ENCODE measurements around the gene AKIRIN2.

Gene AKIRIN2

DNA sequence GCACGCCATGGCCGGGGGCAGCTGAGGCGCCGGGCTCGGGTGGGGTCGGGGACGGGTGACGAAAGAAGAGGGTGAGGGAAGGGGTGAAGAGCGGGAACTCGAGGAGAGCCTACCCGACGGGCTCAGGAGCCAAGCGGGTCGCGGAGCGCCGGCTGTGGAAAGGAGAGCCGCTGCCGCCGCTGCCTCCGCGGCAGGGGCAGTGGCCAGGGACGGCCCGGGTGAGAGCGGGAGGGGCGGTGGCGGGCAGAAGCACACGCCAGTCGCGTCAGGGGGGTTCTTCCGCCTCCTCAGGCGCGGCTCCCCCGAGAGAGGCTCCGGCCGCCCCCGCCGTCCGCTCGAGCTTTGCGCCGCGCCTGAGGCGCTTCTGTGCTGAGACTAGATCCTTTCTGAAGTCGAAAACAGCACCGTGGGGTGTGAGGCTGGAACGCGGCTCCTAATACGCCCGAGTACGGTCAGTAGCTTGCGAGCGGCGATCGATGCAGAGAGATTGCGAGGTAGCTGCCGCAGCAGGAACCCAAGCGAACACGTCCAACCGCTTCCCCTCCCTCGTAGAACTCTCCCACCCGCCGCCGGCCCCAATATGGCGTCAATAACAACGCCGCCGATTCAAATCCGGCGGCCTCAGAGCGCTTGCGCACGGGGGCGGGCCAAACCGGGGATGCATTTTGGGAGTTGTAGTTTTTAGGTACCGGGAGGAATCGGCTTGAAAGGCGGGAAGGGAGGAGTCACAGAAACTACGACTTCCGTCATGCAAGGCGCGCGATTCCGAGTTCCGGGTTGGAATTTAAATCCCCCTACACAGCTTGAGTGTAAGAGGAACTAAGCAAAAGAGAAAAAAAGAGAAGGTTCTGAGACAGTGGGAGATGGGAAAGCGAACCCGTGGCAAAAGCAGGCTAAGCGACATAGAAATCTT lies at the start of gene AKIRIN2:
AKIRIN2 (minus strand) TSS at position 558 of the 913 bp plus-strand sequence; CDS start at position 9, 549 bp downstream.
- DNase-seq (ENCODE audit: low read depth in 2 of 3, low spot score in 1 of 3) = peak; percentile 92 to 95 (median 94)

DNA sequence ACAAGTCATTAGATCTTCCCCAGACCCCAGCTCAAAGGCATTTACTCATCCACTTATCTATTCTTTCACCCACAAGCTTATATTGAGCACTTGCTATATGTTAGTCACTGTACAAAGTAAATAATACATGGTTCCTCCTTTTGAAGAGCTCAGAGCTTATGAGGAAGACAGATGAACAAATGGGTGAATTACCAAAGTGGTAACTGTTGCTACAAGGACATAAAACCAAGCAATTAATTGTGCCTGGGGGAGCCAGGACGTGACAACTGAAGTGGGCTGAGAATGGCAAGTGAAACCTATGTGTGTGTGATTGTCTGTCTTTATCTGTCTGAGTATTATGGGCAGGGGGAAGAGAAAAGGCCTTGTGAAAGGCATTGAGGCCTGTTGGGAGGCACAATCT lies 45.6 kb upstream of the AKIRIN2 start:
- no peak for DNase-seq (ENCODE audit: low read depth in 2 of 3, low spot score in 1 of 3)

DNA sequence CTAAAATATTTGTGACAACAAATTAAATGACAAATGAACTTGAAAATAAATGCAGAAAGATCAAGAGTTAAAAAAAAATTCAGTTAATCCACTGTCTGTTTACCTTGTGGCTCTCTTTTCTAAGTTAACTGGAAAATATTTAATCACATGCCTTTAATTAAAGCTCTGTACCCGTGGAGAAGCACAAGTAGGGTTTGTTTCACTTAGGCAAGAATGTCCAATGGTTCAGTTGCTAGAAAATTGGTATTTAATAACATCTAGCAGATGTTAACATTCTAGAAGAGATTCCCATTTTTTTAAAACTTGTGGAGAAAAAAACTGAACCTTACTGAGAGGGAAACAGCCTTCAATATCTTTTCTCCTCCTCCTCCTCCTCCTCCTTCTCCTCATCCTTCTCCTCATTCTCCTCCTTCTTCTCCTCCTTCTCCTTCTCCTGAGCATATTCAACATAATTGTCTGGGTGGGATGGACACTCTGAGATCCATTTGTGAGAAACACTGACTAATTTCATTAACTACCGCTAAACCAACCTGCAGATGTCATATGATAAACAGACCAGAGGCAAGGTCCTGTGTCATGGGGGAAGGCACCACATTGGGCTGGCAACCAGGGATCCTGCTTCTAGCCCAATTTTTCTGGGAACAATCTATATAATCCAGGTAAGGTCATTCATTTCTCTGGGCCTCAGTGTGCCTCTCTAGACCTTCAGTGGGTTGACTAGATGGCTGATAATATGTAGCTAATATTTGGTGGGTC lies 44.1 kb upstream of the AKIRIN2 start:
- no peak for DNase-seq (ENCODE audit: low read depth in 2 of 3, low spot score in 1 of 3)

DNA sequence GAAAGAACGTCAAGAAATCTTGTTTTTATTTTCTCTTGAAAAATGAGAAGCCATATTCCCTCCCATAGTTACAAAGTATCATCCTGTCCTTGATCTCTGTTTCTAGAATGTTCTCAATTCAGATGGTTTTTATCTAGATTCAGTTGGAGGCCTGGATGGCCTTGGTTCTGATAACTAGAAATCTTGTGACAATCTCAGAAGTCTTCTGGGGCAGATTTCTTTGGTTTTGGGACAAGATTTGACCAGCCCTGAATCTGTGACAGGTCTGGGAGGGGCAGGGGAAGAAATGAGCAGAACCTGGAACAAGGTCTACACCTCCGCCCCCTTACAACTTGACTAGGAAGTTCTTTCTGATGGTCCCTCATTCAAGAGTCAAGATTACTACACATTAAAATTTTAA lies 41.4 kb upstream of the AKIRIN2 start:
- no peak for DNase-seq (ENCODE audit: low read depth in 2 of 3, low spot score in 1 of 3)

DNA sequence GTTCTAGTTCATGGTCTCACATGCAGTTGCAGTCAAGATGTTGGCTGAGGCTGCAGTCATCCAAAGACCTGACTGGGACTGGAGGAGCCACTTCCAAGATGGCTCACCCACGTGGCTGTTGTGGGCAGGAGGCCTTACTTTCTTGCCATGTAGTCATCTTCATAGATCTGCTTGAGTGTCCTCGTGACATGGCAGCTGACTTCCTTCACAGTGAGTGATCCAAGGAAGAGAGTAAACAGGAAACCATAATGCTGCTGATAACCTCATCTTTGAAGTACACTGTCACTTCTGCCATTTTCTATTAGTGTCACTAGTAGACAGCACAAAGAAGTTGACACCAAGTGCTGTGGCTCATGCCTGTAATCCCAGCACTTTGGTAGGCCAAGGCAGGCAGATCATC lies 40.1 kb upstream of the AKIRIN2 start:
- peak; percentile 38 to 64 (median 40) for DNase-seq (ENCODE audit: low read depth in 2 of 3, low spot score in 1 of 3)

DNA sequence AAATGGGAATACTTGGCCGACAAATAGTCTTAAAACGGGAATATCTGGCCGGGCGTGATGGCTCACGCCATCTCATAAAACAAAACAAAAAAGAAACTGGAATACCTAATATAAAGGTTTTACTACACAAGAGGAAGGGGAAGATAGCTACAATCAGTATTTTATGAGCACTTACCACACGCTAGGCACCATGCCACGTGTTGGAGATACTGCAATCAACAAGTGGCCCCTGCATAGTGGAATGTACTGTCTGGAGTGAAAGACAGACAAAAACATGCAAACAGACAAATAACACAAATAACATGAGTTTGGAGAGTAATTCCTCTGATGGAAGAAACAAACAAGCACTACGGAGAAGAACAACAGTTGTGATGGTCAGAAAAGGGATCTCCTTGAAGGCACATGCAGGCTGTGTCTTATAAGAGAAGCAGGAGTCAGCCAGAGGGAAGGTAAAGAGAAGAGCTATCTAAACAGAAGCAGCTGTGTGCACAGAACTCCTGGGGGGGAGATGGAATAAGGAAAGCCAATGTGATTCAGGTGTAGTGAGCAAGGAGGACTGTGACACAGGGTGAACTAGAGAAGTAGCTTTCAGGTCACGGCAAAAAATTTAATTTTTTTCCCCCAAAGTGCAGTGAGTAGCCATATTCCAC lies 39.1 kb upstream of the AKIRIN2 start:
- no peak for DNase-seq (ENCODE audit: low read depth in 2 of 3, low spot score in 1 of 3)

DNA sequence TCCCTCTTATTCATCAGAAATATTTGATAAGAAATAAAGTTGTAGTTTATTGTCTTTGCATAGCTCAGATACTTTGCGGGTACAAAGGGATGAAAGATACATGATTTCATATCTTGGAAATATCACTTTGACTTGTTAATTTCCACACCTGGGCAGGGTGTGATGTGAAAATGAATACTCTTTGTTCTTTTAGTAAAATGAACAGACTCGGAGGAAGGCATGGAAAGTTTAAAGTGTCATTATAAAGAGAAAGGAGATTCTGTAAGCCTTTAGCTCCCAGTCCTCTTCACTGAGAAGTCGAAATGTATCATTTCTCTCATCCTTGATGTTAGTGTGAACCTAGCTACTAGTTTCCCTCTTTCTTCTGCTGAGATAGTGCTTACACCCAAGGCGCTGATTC lies 36.7 kb upstream of the AKIRIN2 start:
- DNase-seq (ENCODE audit: low read depth in 2 of 3, low spot score in 1 of 3) = no peak

DNA sequence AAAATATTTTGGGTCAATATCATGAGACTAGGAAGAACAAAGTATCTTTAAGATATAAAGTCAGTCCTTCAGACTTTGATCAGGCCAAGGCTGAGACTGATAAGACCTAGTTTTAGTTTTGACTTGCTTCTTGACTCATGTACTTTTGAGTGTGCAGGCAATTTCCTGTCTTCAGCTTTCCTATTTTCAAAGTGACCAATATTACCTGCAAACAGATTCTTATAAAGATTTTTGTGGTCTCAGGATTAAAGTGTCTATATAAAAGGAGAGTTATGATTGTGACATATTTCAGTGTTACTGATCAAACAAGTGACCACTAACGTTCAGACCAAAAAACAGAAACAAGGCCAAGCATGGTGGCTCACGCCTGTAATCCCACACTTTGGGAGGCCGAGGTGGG lies 36.0 kb upstream of the AKIRIN2 start:
- no peak for DNase-seq (ENCODE audit: low read depth in 2 of 3, low spot score in 1 of 3)

DNA sequence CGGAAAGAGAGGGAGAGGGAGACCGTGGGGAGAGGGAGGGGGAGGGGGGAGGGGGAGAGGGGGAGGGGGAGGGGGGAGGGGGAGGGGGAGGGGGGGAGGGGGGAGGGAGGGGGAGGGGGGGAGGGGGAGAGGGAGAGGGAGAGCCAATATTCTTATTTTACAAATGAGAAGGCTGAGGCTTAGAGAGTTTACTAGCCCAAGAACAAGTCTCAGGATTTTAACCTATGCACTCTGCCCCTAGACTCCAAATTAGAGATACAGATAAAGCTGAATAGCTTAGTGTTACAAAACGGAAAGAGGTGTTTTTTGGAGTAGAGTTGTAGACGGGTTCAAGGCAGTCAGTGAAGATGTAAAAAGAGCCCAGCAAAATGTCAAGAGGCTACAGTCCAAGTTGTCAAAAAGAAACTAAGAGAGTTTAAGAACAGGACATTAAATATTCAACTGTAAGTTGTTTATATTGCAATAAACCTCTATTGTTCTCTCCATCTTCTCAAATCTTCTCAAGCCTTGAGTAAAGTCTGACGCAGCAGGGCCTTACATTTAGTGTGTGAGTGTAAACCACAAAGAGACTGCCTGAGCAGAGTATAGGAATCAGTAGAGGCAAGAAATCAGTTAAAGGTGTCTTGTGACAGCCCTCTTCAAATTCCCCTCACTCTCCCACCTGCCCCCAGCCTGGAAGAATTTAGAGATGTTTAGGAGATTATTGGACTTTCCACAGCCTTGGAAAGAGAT lies 34.9 kb upstream of the AKIRIN2 start:
- DNase-seq (ENCODE audit: low read depth in 2 of 3, low spot score in 1 of 3) = no peak

DNA sequence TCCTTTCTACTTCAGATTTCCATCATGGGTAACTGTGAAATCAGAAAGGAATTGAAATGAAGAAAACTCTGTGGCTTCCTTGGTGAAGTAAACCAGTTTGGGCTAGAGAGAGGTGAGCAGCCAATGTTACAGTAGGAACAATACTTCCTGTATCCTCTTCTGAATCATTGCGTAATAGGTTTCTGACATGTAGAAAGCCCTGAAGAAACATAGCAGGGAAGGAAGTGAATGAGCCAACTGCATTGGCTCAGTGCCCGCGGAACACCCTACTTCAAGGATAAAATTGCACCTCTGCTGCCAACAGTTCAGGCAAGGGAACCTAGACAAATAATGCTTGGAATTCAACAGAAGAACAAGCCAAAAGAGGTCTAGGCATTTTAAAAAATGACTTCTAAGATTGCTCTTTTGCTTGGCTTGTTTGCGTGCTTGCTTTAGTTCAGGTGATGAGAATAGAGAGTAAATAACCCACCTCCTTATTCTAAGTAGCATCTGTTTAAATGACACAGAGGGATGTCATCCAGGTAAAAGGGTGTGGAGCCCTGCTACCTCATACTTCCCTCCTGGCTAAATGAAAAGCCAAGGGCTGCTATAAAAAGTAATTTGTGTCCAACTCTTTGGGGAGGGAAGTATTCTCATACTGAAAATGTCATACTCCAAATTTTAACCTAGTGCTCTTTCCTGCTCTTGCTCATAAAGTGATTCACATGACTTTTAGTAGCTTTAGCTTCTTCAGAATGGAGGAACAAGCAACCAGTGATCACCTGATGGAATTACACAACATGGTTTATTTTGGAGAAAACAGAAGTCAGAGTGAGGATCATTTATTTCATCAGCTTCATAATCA lies 30.0 kb upstream of the AKIRIN2 start:
- DNase-seq (ENCODE audit: low read depth in 2 of 3, low spot score in 1 of 3) = no peak

DNA sequence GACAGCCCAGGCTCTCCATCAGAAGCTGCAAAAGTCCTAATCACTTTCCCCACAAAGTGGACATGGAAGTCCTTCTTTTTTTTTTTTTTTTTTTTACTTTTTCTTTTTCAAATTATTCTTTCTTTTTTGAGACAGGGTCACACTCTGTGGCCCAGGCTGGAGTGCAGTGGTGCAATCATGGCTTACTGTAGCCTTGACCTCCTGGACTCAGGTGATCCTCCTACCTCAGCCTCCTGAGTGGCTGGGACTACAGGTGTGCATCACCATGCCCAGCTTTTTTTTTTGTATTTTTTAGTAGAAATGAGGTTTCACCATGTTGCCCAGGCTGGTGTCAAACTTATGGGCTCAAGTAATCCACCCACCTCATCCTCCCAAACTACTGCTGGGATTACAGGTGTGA lies 29.0 kb upstream of the AKIRIN2 start:
- no peak for DNase-seq (ENCODE audit: low read depth in 2 of 3, low spot score in 1 of 3)

DNA sequence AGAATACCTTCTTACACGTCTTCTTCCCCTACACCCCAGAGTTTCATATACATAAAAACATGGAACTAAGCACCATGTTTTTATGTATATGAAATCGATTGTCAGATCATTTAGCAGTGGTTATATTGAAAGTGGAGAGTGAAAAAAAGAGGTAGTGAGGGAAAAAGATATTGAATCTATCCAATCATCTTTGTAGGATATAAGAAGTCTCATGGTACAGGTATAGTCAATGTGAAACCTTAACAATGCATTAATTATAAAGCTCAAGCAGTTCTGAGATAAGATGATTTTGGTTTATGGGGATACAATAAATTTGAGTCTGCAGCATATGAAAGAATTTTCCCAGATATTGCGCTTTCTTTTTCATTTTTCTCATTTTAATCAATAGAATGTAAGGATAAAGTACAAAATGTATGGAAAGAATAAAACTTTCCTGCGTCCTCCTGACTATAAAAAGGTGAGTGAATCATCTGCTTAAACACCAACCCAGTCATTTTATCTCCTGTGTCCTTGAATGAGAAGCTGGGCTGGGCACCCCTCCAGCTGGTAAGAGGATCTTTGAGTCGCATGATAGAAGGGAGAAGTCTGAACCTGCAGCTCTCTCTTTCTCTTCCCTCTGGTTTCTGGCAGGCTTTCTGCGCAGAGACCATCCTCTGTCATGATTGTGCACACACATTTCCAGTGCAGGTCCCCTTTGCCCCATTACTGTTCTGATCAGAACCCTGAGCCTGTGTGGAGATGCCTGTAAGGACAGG lies 28.1 kb upstream of the AKIRIN2 start:
- no peak for DNase-seq (ENCODE audit: low read depth in 2 of 3, low spot score in 1 of 3)

DNA sequence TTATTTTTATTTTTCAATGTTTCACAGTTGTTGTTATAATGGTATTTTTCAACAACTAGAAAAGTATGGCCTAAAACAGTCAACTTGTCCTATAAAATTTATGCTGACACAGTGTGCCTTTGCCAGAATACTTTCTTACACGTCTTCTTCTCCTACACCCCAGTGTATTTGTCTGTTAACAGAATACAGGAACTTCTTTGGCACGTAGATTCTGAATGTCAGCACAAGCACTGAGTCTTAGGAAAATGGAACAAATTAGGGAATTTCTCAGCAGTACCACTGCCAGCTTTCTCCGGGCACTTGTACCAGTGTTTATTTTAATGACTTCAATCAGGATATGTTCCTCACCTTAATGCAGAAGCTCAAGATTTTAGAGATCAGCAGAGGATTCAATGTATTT lies 26.7 kb upstream of the AKIRIN2 start:
- no peak for DNase-seq (ENCODE audit: low read depth in 2 of 3, low spot score in 1 of 3)

DNA sequence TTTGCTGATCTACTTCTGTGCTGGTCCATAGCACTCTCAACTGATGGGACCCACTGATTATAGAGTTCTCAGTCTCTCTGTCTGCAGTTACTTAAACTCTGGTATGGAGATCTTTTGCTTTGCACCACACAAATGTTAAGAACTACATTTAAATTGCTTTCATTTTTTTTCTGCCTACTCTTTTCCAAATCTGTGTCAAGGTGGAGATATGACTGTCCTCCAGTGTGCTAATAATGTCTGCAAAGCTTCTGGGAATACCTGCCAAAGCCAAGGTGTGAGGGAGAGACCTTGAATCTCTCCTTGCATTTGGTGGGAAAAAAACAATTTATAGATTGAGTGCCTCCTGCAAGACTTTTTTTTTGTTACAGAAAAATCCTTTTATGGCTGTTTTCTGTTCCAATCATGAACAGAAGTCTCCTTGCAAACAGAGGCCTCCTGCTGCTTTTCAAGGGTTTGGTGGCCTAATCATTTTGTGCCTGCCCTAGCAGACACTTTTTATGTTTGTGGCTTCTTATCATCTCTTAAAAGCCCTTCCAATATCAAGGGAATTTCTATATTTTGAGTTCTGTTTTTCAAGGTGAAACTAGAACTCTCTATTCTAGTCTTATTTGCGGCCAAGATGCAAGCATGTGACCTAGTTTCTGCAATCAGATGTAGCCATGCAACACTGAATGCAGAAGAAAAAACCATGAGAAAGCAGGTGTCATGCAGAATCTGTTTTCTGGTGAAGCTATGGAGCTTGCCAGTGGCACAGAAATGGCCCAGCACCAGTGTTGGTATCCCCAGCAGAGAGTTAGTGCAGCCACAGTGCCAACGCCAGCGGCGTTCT lies 23.2 kb upstream of the AKIRIN2 start:
- DNase-seq (ENCODE audit: low read depth in 2 of 3, low spot score in 1 of 3) = no peak

DNA sequence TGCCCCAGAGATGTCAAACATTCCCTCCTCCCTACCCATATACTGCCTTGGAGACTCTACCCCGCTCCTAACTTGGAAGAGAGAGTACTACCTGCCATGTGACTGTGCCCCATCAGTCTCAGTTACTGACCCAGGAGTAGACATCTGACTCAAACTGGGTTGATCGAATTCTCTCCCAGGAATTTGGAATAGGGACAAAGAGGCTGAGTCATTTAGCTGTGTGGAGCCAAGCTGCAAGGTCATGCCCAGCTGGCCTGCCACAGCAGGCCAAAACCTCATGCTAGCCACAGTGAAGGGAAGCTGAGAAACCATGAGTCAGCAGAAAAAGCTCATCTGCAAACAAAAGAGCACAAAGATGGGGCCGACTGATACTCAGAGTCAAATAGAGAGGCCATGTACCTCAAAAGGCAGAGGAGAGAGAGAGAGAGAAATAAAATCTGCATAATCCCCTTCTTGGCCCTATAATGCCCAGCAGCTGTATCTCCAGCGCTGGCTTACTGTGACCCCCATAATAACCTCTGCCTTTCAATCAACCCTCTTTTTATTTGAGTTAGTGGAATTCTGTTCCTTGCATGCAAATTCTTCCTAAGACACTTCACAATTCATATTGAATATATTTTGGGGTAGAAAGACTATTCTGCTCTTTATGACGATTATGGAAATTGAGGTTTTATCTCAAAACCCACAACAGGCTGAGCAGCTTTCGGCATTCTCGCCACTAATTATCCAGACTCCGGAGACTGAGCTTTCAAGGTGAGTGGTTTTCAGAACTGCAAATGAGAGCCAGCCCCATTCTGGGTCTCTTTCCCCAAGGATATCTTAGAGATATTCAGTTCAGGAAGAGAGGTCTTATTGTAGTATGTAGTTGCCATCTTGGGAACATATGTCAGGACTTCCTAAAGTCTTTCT lies 21.4 kb upstream of the AKIRIN2 start:
- DNase-seq (ENCODE audit: low read depth in 2 of 3, low spot score in 1 of 3) = no peak

DNA sequence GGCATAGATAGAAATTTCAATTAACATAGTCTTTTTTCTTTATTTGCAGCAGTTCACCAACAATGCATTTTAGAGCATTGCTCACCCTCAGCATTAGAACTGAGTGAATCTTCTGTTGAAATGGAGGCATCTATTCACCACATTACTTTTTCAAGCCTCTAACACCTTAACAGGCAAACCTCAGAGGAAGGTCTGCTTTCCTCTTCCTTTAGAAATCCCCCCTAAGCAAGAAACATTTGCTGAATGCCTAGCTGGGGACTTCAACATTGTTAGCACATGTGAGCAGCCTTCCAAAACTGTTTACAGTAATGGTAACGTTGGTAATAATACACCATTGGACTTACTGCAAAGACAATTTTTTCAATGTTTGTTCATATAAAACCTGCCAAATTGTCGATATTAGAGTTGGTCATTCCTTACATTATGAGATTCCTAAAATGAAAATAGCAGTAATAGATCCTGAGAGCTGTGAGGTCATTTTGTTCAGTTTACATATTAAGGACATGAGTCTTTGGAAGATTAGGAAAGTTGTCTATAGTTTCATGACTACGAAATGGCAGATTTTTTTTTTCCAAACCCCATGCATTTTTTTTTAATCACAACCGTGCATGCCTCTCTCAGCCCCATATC lies 20.6 kb upstream of the AKIRIN2 start:
- DNase-seq (ENCODE audit: low read depth in 2 of 3, low spot score in 1 of 3) = no peak

DNA sequence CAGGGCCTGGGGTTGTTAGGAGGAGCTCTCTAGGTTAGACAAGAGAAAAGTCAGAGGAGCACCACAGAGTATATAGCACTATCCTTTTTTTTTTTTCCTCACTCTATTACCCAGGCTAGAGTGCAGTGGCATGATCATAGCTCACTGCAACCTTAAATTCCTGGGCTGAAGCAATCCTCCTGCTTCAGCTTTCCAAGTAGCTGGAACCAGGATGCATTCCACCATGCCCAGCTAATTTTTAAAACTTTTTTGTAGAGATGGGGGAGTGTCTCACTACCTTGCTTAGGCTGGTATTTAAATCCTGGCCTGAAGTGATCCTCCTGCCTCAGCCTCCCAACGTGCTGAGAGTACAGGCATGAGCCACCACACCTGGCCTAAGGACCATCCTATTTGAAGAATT lies 19.3 kb upstream of the AKIRIN2 start:
- DNase-seq (ENCODE audit: low read depth in 2 of 3, low spot score in 1 of 3) = no peak
